Stimulated activated CD4-positive, alpha-beta T cell treated with anti-CD3 and anti-CD28 coated beads, Interleukin-1b, Interleukin-23, amount 100 ng/mL, for 24 hours (primary cell): Measurements from ENCODE around the gene ZNF747.
A peak's percentile ranks its signal among the peaks of the same experiment; 100 is the strongest.

ENCODE experiments used
- DNase-seq, 4 experiments: peaks; one replicate each; pipeline ENCODE4 v3.0.0-alpha.2; 2020; ENCODE audit warnings: low read depth in 4 of 4, low spot score in 1 of 4

The ZNF747 gene

GRCh38 chr16:30534368-30535105 lies at the start of gene ZNF747:
Gene ZNF747 (minus strand): TSS chr16:30534858. CDS start chr16:30534679, 179 bp downstream.
- peak; percentile 78 to 87 (median 84) for DNase-seq

DNA sequence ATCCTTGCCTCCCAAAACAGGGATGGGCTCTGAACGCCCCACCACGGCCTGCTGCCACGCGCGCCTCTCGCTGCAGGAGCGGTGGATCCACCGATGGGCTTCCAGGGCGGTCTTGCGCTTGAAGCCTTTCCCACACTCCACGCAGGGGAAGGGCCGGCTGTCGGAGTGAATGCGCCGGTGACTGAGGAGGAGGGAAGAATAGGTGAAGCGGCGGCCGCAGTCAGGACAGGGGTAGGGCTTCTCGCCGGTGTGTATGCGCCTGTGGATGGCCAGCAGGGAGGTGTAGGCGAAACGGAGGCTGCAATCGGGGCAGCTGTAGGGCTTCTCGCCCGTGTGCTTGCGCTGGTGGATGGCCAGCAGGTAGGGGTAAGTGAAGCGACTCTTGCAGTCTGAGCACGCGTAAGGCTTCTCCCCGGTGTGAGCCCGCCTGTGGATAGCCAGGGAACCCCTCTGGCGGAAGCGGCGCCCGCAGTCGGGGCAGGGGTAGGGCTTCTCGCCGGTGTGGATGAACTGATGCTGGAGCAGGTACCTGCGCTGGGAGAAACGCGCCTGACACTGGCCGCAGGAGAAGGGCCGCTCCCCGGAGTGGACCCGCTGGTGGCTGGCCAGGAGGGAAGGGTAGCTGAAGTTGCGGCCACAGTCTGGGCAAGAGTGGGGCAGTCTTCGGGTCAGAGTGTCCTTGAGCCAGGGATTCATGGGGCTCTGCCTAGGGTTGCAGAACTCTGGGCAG lies 48.1 kb upstream of the ZNF747 start:
- no peak for DNase-seq

DNA sequence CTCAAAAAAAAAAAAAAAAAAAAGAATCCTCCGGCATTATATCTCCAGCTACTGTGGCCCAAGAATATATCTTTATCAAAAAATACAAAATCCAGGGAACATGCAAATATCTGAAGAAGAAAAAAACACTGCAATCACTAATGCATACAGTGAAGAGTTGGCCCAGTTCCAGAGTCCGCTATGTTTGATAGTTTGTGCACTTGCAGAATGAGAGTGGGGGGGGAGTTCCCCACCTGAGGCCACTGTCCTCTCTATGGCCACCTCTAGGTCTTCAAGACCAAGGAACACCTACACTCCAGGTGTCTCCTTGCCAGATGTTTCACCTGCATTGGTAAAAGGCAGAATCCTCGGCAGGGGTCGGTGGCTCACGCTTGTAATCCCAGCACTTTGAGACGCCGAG lies 46.8 kb upstream of the ZNF747 start:
- no peak for DNase-seq

DNA sequence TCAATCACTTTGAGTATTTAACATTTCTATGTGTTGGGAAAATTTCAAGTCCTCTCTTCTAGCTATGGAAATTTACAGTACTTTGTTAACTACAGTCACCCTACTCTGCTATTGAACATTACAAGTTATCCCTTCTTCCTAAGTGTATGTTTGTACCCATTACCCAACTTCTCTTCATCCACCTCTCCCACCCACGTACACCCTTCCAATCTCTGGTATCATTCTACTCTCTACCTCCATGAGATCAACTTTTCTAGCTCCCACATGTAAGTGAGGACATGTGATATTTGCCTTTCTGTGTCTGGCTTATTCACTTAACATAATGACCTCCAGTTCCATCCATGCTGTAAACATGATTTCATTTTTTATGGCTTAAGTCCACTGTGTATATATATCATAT lies 40.0 kb upstream of the ZNF747 start:
- DNase-seq: no peak

- peak; percentile 70 to 91 (median 78) for DNase-seq
These were observed 37.0 kb upstream of the ZNF747 start, which contains the start of gene ZNF688 for GRCh38 chr16:30571445-30572322. Gene ZNF688 (minus strand): TSS chr16:30571714. CDS start chr16:30571629, 85 bp downstream.

- DNase-seq: no peak
These were observed 36.2 kb upstream of the ZNF747 start for GRCh38 chr16:30570636-30571444.

GRCh38 chr16:30569746-30570635 lies 35.3 kb upstream of the ZNF747 start:
- no peak for DNase-seq

DNA sequence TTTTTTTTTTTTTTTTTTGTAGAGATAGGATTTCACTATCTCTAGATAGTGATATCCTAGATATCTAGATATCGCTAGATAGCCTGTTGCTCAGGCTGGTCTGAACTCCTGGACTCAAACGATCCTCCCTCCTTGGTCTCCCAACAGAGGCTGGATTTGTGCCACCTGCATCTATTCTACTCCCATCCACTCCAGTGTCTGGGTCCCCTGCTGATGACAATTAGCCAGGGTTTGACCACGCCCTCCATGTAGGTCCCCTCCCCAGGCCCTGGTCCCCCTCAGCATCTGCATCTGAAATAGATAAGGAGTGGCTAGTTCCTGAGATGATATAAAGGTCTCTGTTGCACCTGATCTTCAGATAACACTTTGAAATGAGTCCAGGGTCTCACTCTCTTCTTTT lies 34.6 kb upstream of the ZNF747 start:
- DNase-seq: no peak

- no peak for DNase-seq
These were observed 33.5 kb upstream of the ZNF747 start for GRCh38 chr16:30567991-30568638.

DNA sequence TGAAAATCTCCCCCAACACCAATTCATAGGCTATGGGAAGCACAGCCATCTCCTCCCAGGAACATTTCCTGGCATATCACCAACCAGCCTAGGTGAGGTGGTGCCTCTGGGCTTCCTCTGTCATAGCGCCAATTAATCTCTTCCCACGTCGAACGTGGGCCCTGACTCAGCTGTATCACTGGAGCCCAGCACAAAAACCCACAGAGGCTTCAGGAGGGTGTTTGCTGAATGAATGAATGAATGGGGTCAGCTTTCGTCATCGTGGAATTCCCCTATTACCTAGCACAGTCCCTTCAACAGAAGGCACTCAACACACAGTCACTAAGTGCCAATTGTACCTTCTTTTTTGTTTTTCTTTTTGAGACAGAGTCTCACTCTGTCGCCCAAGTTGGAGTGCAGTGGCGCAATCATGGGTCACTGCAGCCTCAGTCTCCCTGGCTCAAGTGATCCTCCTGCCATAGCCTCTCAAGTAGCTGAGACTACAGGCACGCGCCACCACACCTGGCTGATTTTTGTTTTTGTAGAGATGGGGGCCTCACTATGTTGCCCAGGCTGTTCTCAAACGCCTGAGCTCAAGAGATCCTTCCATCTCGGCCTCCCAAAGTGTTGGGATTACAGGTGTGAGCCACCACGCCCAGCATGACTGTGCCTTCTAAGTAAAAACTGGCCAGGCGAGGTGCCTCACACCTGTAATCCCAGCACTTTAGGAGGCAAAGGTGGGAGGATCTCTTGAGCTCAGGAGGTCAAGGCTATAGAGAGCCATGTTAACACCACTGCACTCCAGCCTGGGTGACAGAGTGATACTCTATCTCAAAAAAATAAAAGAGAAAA lies 32.7 kb upstream of the ZNF747 start:
- DNase-seq: peak; percentile 34 to 61 (median 43)

- no peak for DNase-seq
These were observed 31.9 kb upstream of the ZNF747 start for GRCh38 chr16:30566531-30566930.

- no peak for DNase-seq
These were observed 31.3 kb upstream of the ZNF747 start for GRCh38 chr16:30565984-30566383.

DNA sequence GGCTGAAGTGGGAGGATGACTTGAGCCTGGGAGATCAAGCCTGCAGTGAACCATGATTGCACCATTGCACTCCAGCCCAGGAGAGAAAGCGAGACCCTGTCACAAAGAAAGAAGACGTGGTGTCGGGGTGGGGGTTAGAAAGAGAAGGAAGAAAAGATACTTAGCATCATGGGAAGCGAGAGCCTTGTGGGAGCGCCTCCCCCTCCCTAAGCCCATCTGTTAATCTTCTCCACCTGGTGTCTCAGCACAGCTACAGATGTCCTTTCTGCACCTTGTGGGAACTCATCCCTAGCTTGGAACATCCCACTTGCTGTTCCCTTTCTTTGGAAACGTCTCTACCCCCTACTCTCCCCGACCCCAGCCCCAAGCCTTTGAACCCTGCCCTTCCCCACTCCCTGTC lies 30.9 kb upstream of the ZNF747 start:
- DNase-seq: no peak

GRCh38 chr16:30562021-30562420 lies 27.4 kb upstream of the ZNF747 start:
- DNase-seq: no peak

DNA sequence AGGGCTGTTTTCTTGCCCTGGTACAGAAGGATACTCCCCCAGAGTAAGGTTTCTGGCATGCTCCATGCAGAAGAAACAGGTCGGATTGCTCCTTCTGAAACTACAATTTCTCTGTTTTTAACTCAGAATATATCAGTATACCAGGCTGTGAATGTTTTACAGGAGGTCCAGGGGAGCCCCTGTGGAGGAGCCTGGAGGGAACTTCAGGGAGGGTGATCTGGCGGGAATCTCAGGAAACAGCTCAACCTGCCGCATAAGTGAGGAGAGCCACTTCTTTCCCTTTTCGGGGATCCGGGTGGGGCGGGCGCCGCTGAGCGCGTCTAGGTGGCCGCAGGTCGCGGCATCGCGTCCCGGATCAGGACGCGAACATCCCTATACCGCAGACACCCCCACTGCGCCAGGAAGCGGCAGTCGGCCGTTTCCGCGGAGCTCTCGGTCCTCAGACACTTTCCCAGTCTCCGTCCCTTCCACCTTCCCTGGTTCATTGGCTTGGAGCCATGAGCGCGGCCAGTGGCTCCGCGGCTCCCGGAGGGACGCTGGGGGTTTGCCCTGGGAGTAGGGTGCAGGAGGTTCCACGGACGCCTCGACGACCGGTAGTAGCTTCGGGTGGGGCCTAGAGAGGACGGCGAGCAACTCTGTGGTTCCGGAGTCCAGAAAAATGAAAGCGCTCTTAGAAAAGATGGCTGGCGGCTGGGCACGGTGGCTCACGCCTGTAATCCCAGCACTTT lies 26.6 kb upstream of the ZNF747 start:
- DNase-seq: no peak

DNA sequence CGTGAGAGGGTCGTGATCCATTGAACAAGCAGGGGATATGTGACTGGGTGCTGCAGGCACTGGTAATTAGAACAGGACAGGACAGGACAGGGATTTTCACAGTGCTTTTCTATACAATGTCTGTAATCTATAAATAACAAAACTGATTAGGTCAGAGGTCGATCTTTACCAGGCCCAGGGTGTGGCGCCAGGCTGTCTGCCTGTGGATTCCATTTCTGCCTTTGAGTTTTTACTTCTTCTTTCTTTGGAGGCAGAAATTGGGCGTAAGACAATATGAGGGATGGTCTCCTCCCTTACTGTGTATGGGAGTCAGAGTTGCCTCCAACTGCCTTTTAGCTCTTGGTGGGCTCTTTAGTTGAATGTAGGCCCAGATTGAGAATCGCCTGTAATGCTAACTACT lies 25.0 kb upstream of the ZNF747 start:
- DNase-seq: no peak

GRCh38 chr16:30558789-30559377 lies 24.2 kb upstream of the ZNF747 start:
- no peak for DNase-seq
